B cell (primary cell): ENCODE results near the gene M1AP. TPM values are rescaled to one million over a fixed set of nuclear protein-coding genes. Genes with fewer than 3 reads are reported as not detected.

Source experiments
- ATAC-seq: fragments of 200-7000 bp; cut with Tn5 transposase; one replicate; pipeline ENCODE4 v1.10.0; 2021; ENCODE audit warnings: low read depth, mild to moderate bottlenecking, moderate number of reproducible peaks, moderate library complexity
- CTCF ChIA-PET: fragments of 350-600 bp; sonication (Branson Sonifier 250); formaldehyde crosslinking; loops from one replicate; lab custom pipeline; 2021; ENCODE audit warnings: antibody characterized with exemption, inconsistent platforms; lab: Charles Lee
- POLR2A ChIA-PET: fragments of 350-600 bp; sonication (Branson Sonifier 250); formaldehyde crosslinking; loops from one replicate; lab custom pipeline; 2021; ENCODE audit warnings: antibody characterized with exemption; lab: Charles Lee
- DNase-seq: peaks from one replicate; pipeline ENCODE4 v3.0.0; 2013
- H2AFZ ChIP-seq: 2 replicates; pipeline ENCODE4 v1.6.1; 2012; ENCODE audit warnings: mild to moderate bottlenecking, low read depth, low read length; ENCODE audit not compliant: insufficient read depth, poor library complexity, severe bottlenecking
- H3K27ac ChIP-seq, 2 donors: 1 replicate in 1 of 2; 2 replicates in 1 of 2; pipeline ENCODE4 v1.5.1; 2012 to 2013; ENCODE audit warnings: low read length in 2 of 2, mild to moderate bottlenecking in 2 of 2, moderate library complexity in 1 of 2
- H3K27me3 ChIP-seq, 4 experiments: fragments of 200-600 bp in 1 of 4; sonication (generic) in 1 of 4; replicated peaks in 1 of 4; 1 replicate in 2 of 4; 2 replicates in 2 of 4; pipeline versions ENCODE4 v1.6.1 to v1.7.0; 2013 to 2016; ENCODE audit warnings: low read length in 3 of 4, mild to moderate bottlenecking in 2 of 4, mixed read lengths in 1 of 4, moderate library complexity in 1 of 4; ENCODE audit not compliant: insufficient read depth in 4 of 4, control insufficient read depth in 3 of 4; ENCODE audit errors: control extremely low read depth in 1 of 4
- H3K36me3 ChIP-seq, 2 experiments: replicated peaks in 1 of 2; 1 replicate in 1 of 2; 2 replicates in 1 of 2; pipeline versions ENCODE4 v1.6.1 to v1.7.1; 2013; ENCODE audit warnings: low read length in 1 of 2; ENCODE audit not compliant: insufficient read depth in 2 of 2, control insufficient read depth in 1 of 2; ENCODE audit errors: control extremely low read depth in 1 of 2, extremely low read depth in 1 of 2
- H3K4me1 ChIP-seq, 2 donors: fragments of 200-600 bp in 1 of 2; sonication (generic) in 1 of 2; 1 replicate in 1 of 2; 2 replicates in 1 of 2; pipeline versions ENCODE4 v1.5.1 to v1.6.1; 2013 to 2017; ENCODE audit warnings: low read length in 2 of 2; ENCODE audit not compliant: control insufficient read depth in 2 of 2, insufficient read depth in 2 of 2
- H3K4me2 ChIP-seq: replicated peaks from 2 replicates; pipeline ENCODE3; 2012; ENCODE audit warnings: mild to moderate bottlenecking, low read depth, low read length; ENCODE audit not compliant: poor library complexity, severe bottlenecking
- H3K4me3 ChIP-seq, 5 experiments: fragments of 200-600 bp in 1 of 5; sonication (generic) in 1 of 5; 1 replicate in 3 of 5; 2 replicates in 2 of 5; pipeline versions ENCODE4 v1.5.1 to v1.7.0; 2011 to 2016; ENCODE audit warnings: low read length in 4 of 5, mild to moderate bottlenecking in 4 of 5, low read depth in 2 of 5, control low read depth in 1 of 5, moderate library complexity in 1 of 5; ENCODE audit not compliant: insufficient read depth in 1 of 5; ENCODE audit errors: control extremely low read depth in 1 of 5, extremely low read depth in 1 of 5
- H3K79me2 ChIP-seq: fragments of 200-600 bp; sonication (generic); one replicate; pipeline ENCODE4 v1.6.0; 2016; ENCODE audit warnings: low read length; ENCODE audit not compliant: control insufficient read depth, insufficient read depth
- H3K9ac ChIP-seq: fragments of 200-600 bp; sonication (generic); 2 replicates; pipeline ENCODE4 v1.6.1; 2017; ENCODE audit warnings: mild to moderate bottlenecking, low read length, moderate library complexity
- H3K9me3 ChIP-seq, 3 donors: one replicate each; pipeline versions ENCODE4 v1.6.1 to v1.7.1; 2013; ENCODE audit warnings: low read length in 2 of 3; ENCODE audit not compliant: control insufficient read depth in 2 of 3, insufficient read depth in 1 of 3; ENCODE audit errors: control extremely low read depth in 1 of 3
- H4K20me1 ChIP-seq: 2 replicates; pipeline ENCODE4 v1.6.0; 2012; ENCODE audit warnings: mild to moderate bottlenecking, low read length; ENCODE audit not compliant: insufficient read depth, control insufficient read depth, poor library complexity, severe bottlenecking
- H3K27ac Mint-ChIP-seq: one replicate; pipeline ENCODE4 v1.8.0; 2021; ENCODE audit warnings: mixed read lengths
- H3K27me3 Mint-ChIP-seq: one replicate; pipeline ENCODE4 v1.8.0; 2021; ENCODE audit warnings: mixed read lengths
- H3K4me1 Mint-ChIP-seq: one replicate; pipeline ENCODE4 v1.8.0; 2021; ENCODE audit warnings: mixed read lengths
- H3K4me3 Mint-ChIP-seq: one replicate; pipeline ENCODE4 v1.8.0; 2021; ENCODE audit warnings: mixed read lengths
- H3K9me3 Mint-ChIP-seq: one replicate; pipeline ENCODE4 v1.8.0; 2022; ENCODE audit warnings: mixed read lengths; ENCODE audit not compliant: insufficient read depth
- CTCF ChIP-seq: fragments of 200-600 bp; IDR thresholded peaks from one replicate; pipeline ENCODE4 v1.8.0; 2022; ENCODE audit warnings: antibody characterized with exemption, mild to moderate bottlenecking
- EZH2 ChIP-seq: IDR thresholded peaks from 2 replicates; pipeline ENCODE4 v1.6.1; 2012; ENCODE audit warnings: borderline replicate concordance, low read depth, mild to moderate bottlenecking, moderate library complexity, low read length; ENCODE audit not compliant: insufficient read depth, poor library complexity, severe bottlenecking
- WGBS: methylation state at CpG from one replicate; pipeline ENCODE4 v1.1.5; 2013; ENCODE audit warnings: missing lambda C conversion rate; ENCODE audit not compliant: insufficient coverage; 5-methylcytosine and 5-hydroxymethylcytosine counted together
- intact Hi-C: fragments of 100-400 bp; cut with micrococcal nuclease; formaldehyde crosslinking; loops from one replicate; pipeline ENCODE4 v1.10.0; 2022
- polyA plus RNA-seq: library from polyadenylated mRNA; depleted of rRNA; stranded (reverse); fragments of >200 nt; gene quantifications from 2 replicates; pipeline ENCODE4 v1.2.3, GENCODE V29; 2012
- total RNA-seq, 2 donors: library from RNA; stranded (reverse); fragments of 120-200 nt in 1 of 2; gene quantifications; 1 replicate in 1 of 2; 2 replicates in 1 of 2; pipeline versions ENCODE4 v1.2.3 to v1.2.4, GENCODE V29; 2013 to 2022

Gene M1AP
- total and polyA plus RNA-seq, 2 donors (not counting 1 experiment from before 2014, with no cell fraction given), result 0.15 TPM; not detected in 1

- ChIA-PET POLR2A (interaction anchor here (0.7 kb wide), 1 partner anchor 23 kb away, joined by 6 read pairs; no protein-coding TSS in a partner anchor), CTCF (interaction anchor here (0.8 to 2.5 kb wide), 3 partner anchors 20 to 35 kb away, joined by 3 to 10 read pairs (median 8); partner anchors contain the start of genes AUP1 and HTRA2)
- Histone ChIP-seq H3K27ac (no peak overlapping the region), H3K79me2 (peaks cover 11% of the 10 kb centered on the region), H2AFZ (no peak overlapping the region), H3K9me3 (no peaks in the 10 kb centered on the region), H3K9ac (no peak overlapping the region), H3K27me3 (peaks cover 0 to 30% (median 22%) of the 10 kb centered on the region in 4 experiments), H4K20me1 (peaks cover 15% of the 10 kb centered on the region), H3K36me3 (peaks cover 0 to 6% of the 10 kb centered on the region in 2 experiments), H3K4me1 (peaks cover 27 to 46% of the 10 kb centered on the region in 2 donors), H3K4me2 (no peak overlapping the region), H3K4me3 (no peak overlapping the region)
- H3K4me3 Mint-ChIP-seq, result peak overlapping the region; percentile 4
- no peak for TF ChIP-seq CTCF
- no peak for TF ChIP-seq EZH2
- intact Hi-C loops, result loop anchor here (10.0 kb wide), 1 partner anchor 157 kb away; no protein-coding TSS in a partner anchor
- H3K27ac Mint-ChIP-seq, result no peak overlapping the region
- peaks cover 13% of the 10 kb centered on the region for H3K27me3 Mint-ChIP-seq
- ATAC-seq (no peak), DNase-seq (no peak)
- H3K4me1 Mint-ChIP-seq, result peaks cover 29% of the 10 kb centered on the region
- no peaks in the 10 kb centered on the region for H3K9me3 Mint-ChIP-seq
These were observed 96.6 kb downstream of the M1AP start for GRCh38 chr2:74551530-74551929.

GRCh38 chr2:74550231-74550630 is 97.9 kb downstream of the M1AP start:
- H3K9ac ChIP-seq, result no peak overlapping the region
- peaks cover 0 to 30% (median 22%) of the 10 kb centered on the region in 4 experiments for H3K27me3 ChIP-seq
- peak overlapping the region; percentile 80 for H3K4me3 Mint-ChIP-seq
- DNase-seq (no peak), ATAC-seq (no peak)
- intact Hi-C loops, result loop anchor here (10.0 kb wide), 1 partner anchor 155 kb away; no protein-coding TSS in a partner anchor
- ChIA-PET CTCF (interaction anchor here (1.0 to 2.5 kb wide), 4 partner anchors 9 to 44 kb away, joined by 3 to 10 read pairs (median 6); no protein-coding TSS in a partner anchor), POLR2A (interaction anchor here (1.6 kb wide), 1 partner anchor 19 kb away, joined by 5 read pairs; no protein-coding TSS in a partner anchor)
- H3K9me3 ChIP-seq, result no peaks in the 10 kb centered on the region
- peaks cover 24% of the 10 kb centered on the region for H3K4me1 Mint-ChIP-seq
- 100% methylated on average over 5 of the region's 7 CpGs for whole genome bisulfite sequencing
- H3K79me2 ChIP-seq, result peaks cover 11% of the 10 kb centered on the region
- peaks cover 2% of the 10 kb centered on the region for H4K20me1 ChIP-seq
- no peak for TF ChIP-seq EZH2
- TF ChIP-seq CTCF, result no peak
- H3K4me2 ChIP-seq, result no peak overlapping the region
- H3K9me3 Mint-ChIP-seq, result no peaks in the 10 kb centered on the region
- H3K27ac Mint-ChIP-seq, result no peak overlapping the region
- H2AFZ ChIP-seq, result no peak overlapping the region
- no peaks in the 10 kb centered on the region for H3K36me3 ChIP-seq
- H3K27ac ChIP-seq, result no peak overlapping the region
- H3K4me1 ChIP-seq, result peaks cover 24 to 36% of the 10 kb centered on the region in 2 donors
- H3K27me3 Mint-ChIP-seq, result peaks cover 13% of the 10 kb centered on the region
- H3K4me3 ChIP-seq, result no peak overlapping the region
